H1 (cell line): ENCODE data around the gene ADGRB2. TPM values are rescaled to one million over a fixed set of nuclear protein-coding genes. Genes with fewer than 3 reads are reported as not detected.

ENCODE experiments used
- CTCF ChIA-PET: fragments of 300-600 bp; sonication (Branson Sonifier 250); formaldehyde crosslinking; loops from one replicate; lab custom pipeline; 2021; ENCODE audit not compliant: partially characterized antibody; lab: Charles Lee
- POLR2A ChIA-PET: fragments of 300-600 bp; sonication (Branson Sonifier 250); formaldehyde crosslinking; loops from one replicate; lab custom pipeline; 2021; ENCODE audit warnings: inconsistent platforms; ENCODE audit not compliant: partially characterized antibody; lab: Charles Lee
- DNase-seq, 2 experiments: peaks; one replicate each; pipeline versions ENCODE4 v3.0.0 to v3.0.0-alpha.2; 2010 to 2022; ENCODE audit warnings: low spot score in 2 of 2, low read depth in 1 of 2, mixed read lengths in 1 of 2
- FAIRE-seq: peaks from 2 replicates; lab custom pipeline; 2011; peaks lifted over from hg19 to GRCh38; lab: Jason Lieb, UNC
- H2AFZ ChIP-seq: 2 replicates; pipeline ENCODE4 v1.8.1; 2012; ENCODE audit warnings: low read length, inconsistent platforms
- H2AK5ac ChIP-seq: 2 replicates; pipeline ENCODE4 v1.6.1; 2013; ENCODE audit warnings: low read depth, low read length
- H2BK120ac ChIP-seq: replicated peaks from 2 replicates; pipeline ENCODE3; 2013; ENCODE audit warnings: low read depth, low read length, inconsistent platforms
- H2BK12ac ChIP-seq: 2 replicates; pipeline ENCODE4 v1.6.1; 2013; ENCODE audit warnings: low read depth, low read length
- H2BK15ac ChIP-seq: 2 replicates; pipeline ENCODE4 v1.6.1; 2013; ENCODE audit warnings: low read length
- H2BK20ac ChIP-seq: 2 replicates; pipeline ENCODE4 v1.6.1; 2013; ENCODE audit warnings: low read length
- H2BK5ac ChIP-seq: 2 replicates; pipeline ENCODE4 v1.6.1; 2013; ENCODE audit warnings: low read depth, low read length
- H3K14ac ChIP-seq: 2 replicates; pipeline ENCODE4 v1.6.1; 2013; ENCODE audit warnings: inconsistent platforms; ENCODE audit not compliant: insufficient read length
- H3K18ac ChIP-seq: 2 replicates; pipeline ENCODE4 v1.6.1; 2013; ENCODE audit warnings: low read length; ENCODE audit errors: extremely low read depth
- H3K23ac ChIP-seq: 2 replicates; pipeline ENCODE4 v1.6.1; 2013; ENCODE audit warnings: inconsistent platforms; ENCODE audit not compliant: insufficient read length
- H3K23me2 ChIP-seq: 2 replicates; pipeline ENCODE4 v1.6.1; 2013; ENCODE audit warnings: low read depth, low read length
- H3K27ac ChIP-seq: 2 replicates; pipeline ENCODE4 v1.6.1; 2011; ENCODE audit warnings: low read depth, low read length, inconsistent platforms
- H3K27me3 ChIP-seq, 4 experiments: replicated peaks in 1 of 4; 1 replicate in 1 of 4; 2 replicates in 3 of 4; pipeline versions ENCODE4 v1.6.1 to v1.8.1; 2011 to 2013; ENCODE audit warnings: low read length in 3 of 4, mild to moderate bottlenecking in 3 of 4, inconsistent platforms in 2 of 4, mixed read lengths in 2 of 4, moderate library complexity in 1 of 4; ENCODE audit not compliant: control insufficient read depth in 3 of 4, insufficient read depth in 3 of 4; ENCODE audit errors: extremely low read depth in 1 of 4
- H3K36me3 ChIP-seq, 4 experiments: 2 replicates each; pipeline versions ENCODE4 v1.6.1 to v1.8.1; 2011 to 2013; ENCODE audit warnings: mild to moderate bottlenecking in 4 of 4, low read length in 3 of 4, moderate library complexity in 2 of 4, control low read depth in 1 of 4, inconsistent platforms in 1 of 4; ENCODE audit not compliant: insufficient read depth in 4 of 4, control insufficient read depth in 2 of 4
- H3K4ac ChIP-seq: replicated peaks from 2 replicates; pipeline ENCODE3; 2013; ENCODE audit warnings: low read length, low read depth, mixed read lengths, inconsistent platforms; ENCODE audit not compliant: insufficient read length
- H3K4me1 ChIP-seq, 4 experiments: replicated peaks in 1 of 4; 1 replicate in 1 of 4; 2 replicates in 3 of 4; pipeline versions ENCODE4 v1.6.1 to v1.8.1; 2011 to 2013; ENCODE audit warnings: low read length in 3 of 4, inconsistent platforms in 2 of 4, mixed read lengths in 1 of 4; ENCODE audit not compliant: insufficient read depth in 4 of 4, control insufficient read depth in 3 of 4
- H3K4me2 ChIP-seq, 2 experiments: 2 replicates each; pipeline versions ENCODE4 v1.6.1 to v1.8.1; 2011 to 2013; ENCODE audit warnings: low read depth in 2 of 2, low read length in 2 of 2, control low read depth in 1 of 2, inconsistent platforms in 1 of 2, mild to moderate bottlenecking in 1 of 2; ENCODE audit not compliant: insufficient read depth in 1 of 2
- H3K4me3 ChIP-seq, 4 experiments: fragments of 200-600, 300-600 bp in 1 of 4; sonication (generic), shearing (Covaris generic), sonication (Bioruptor Twin) in 1 of 4; 2 replicates each; pipeline versions ENCODE4 v1.5.1 to v1.8.1; 2011 to 2016; ENCODE audit warnings: low read length in 4 of 4, low read depth in 3 of 4, control low read depth in 2 of 4, inconsistent platforms in 2 of 4, mild to moderate bottlenecking in 2 of 4, mixed read lengths in 1 of 4, moderate library complexity in 1 of 4; ENCODE audit not compliant: insufficient read depth in 2 of 4; ENCODE audit errors: extremely low read depth in 1 of 4
- H3K56ac ChIP-seq: replicated peaks from 2 replicates; pipeline ENCODE3; 2013; ENCODE audit warnings: low read depth, mild to moderate bottlenecking, mixed read lengths, low read length, inconsistent platforms; ENCODE audit not compliant: insufficient read length
- H3K79me1 ChIP-seq: 2 replicates; pipeline ENCODE4 v1.6.1; 2013; ENCODE audit warnings: low read depth, low read length, control low read depth
- H3K79me2 ChIP-seq, 2 experiments: 2 replicates each; pipeline versions ENCODE4 v1.6.1 to v1.8.1; 2012 to 2013; ENCODE audit warnings: low read length in 2 of 2, mild to moderate bottlenecking in 2 of 2, inconsistent platforms in 1 of 2; ENCODE audit not compliant: insufficient read depth in 2 of 2, control insufficient read depth in 1 of 2
- H3K9ac ChIP-seq, 4 experiments: replicated peaks in 1 of 4; 1 replicate in 1 of 4; 2 replicates in 3 of 4; pipeline versions ENCODE4 v1.6.1 to v1.8.1; 2011 to 2013; ENCODE audit warnings: low read depth in 3 of 4, low read length in 3 of 4, control low read depth in 2 of 4, mild to moderate bottlenecking in 2 of 4, moderate library complexity in 2 of 4, inconsistent platforms in 1 of 4; ENCODE audit errors: extremely low read depth in 1 of 4
- H3K9me3 ChIP-seq, 2 experiments: 2 replicates each; pipeline versions ENCODE4 v1.6.1 to v1.8.1; 2012 to 2013; ENCODE audit warnings: mild to moderate bottlenecking in 2 of 2, moderate library complexity in 2 of 2, control low read depth in 1 of 2, inconsistent platforms in 1 of 2, low read depth in 1 of 2, low read length in 1 of 2, mixed read lengths in 1 of 2; ENCODE audit not compliant: insufficient read depth in 2 of 2
- H4K20me1 ChIP-seq, 2 experiments: replicated peaks in 1 of 2; 2 replicates each; pipeline versions ENCODE3 to v1.8.1; 2011 to 2013; ENCODE audit warnings: inconsistent platforms in 2 of 2, low read length in 2 of 2, mild to moderate bottlenecking in 1 of 2; ENCODE audit not compliant: insufficient read depth in 2 of 2, control insufficient read depth in 1 of 2
- H4K5ac ChIP-seq: 2 replicates; pipeline ENCODE4 v1.6.1; 2013; ENCODE audit warnings: low read length, low read depth, mixed read lengths, inconsistent platforms; ENCODE audit not compliant: insufficient read length
- H4K8ac ChIP-seq: 2 replicates; pipeline ENCODE4 v1.8.0; 2013; ENCODE audit warnings: mild to moderate bottlenecking, moderate library complexity, low read length, inconsistent platforms; ENCODE audit not compliant: insufficient read depth; ENCODE audit errors: extremely low read depth
- H4K91ac ChIP-seq: replicated peaks from 2 replicates; pipeline ENCODE3; 2013; ENCODE audit warnings: low read length, mixed read lengths, inconsistent platforms; ENCODE audit not compliant: insufficient read length
- BACH1 ChIP-seq: IDR thresholded peaks from 2 replicates; pipeline ENCODE4 v1.6.1; 2012; ENCODE audit warnings: low read length, improper control_type of control experiment
- CEBPB ChIP-seq: IDR thresholded peaks from 2 replicates; pipeline ENCODE4 v1.6.1; 2012; ENCODE audit warnings: low read depth, low read length
- E2F6 ChIP-seq: IDR thresholded peaks from 2 replicates; pipeline ENCODE4 v1.6.1; 2012; ENCODE audit warnings: inconsistent platforms
- FOSL1 ChIP-seq: IDR thresholded peaks from 2 replicates; pipeline ENCODE4 v1.6.1; 2011; ENCODE audit warnings: mild to moderate bottlenecking, low read depth, low read length, moderate library complexity; ENCODE audit not compliant: insufficient read depth
- MAX ChIP-seq: IDR thresholded peaks from 2 replicates; pipeline ENCODE4 v1.6.1; 2012; ENCODE audit warnings: inconsistent platforms
- RBBP5 ChIP-seq: IDR thresholded peaks from 2 replicates; pipeline ENCODE4 v1.7.1; 2012; ENCODE audit warnings: low read depth, mild to moderate bottlenecking, inconsistent platforms, low read length, moderate library complexity, borderline replicate concordance
- SP2 ChIP-seq: IDR thresholded peaks from 2 replicates; pipeline ENCODE4 v1.6.1; 2012; ENCODE audit warnings: mild to moderate bottlenecking, low read length, inconsistent platforms
- SUZ12 ChIP-seq: fragments of 200-600 bp; sonication (generic); IDR thresholded peaks from 2 replicates; pipeline ENCODE4 v1.6.1; 2012; ENCODE audit warnings: mild to moderate bottlenecking, inconsistent platforms, low read length, moderate library complexity, mixed read lengths
- TBP ChIP-seq: IDR thresholded peaks from 2 replicates; pipeline ENCODE4 v1.6.1; 2011; ENCODE audit warnings: low read depth, low read length, improper control_type of control experiment
- TEAD4 ChIP-seq: IDR thresholded peaks from 2 replicates; pipeline ENCODE4 v1.6.1; 2012; ENCODE audit warnings: low read depth, low read length, inconsistent platforms, mixed read lengths
- USF2 ChIP-seq: IDR thresholded peaks from 2 replicates; pipeline ENCODE4 v1.6.1; 2011; ENCODE audit warnings: low read length, improper control_type of control experiment
- WGBS, 2 experiments: shearing (Covaris generic) in 1 of 2; methylation state at CpG; one replicate each; pipeline versions ENCODE4 v1.1.6 to v1.1.7; 2013 to 2015; ENCODE audit warnings: low lambda C conversion rate in 2 of 2, mixed read lengths in 2 of 2, inconsistent platforms in 1 of 2, low coverage in 1 of 2, missing lambda C conversion rate in 1 of 2; ENCODE audit not compliant: insufficient replicate concordance in 2 of 2, insufficient coverage in 1 of 2, insufficient read length in 1 of 2; ENCODE audit errors: extremely low coverage in 1 of 2, missing lambda C conversion rate in 1 of 2; 5-methylcytosine and 5-hydroxymethylcytosine counted together
- polyA plus RNA-seq, 7 experiments: library from polyadenylated mRNA; depleted of rRNA in 3 of 7; stranded (reverse) in 5 of 7; unstranded in 2 of 7; fragments of >200 nt in 5 of 7; fragments of 200-250 nt in 2 of 7; gene quantifications; 1 replicate in 5 of 7; 2 replicates in 1 of 7; 4 replicates in 1 of 7; pipeline versions ENCODE4 v1.2.1 to v1.2.3, GENCODE V29; 2011 to 2013; ENCODE audit warnings: missing spikeins in 2 of 7, mixed read lengths in 2 of 7
- total RNA-seq: library from RNA; stranded (reverse); fragmentation: NEBNext Ultra II Directional; extraction: Animal tissue kit (Norgen Biotek cat#: 25700); gene quantifications from 2 replicates; pipeline ENCODE4 v1.2.1, GENCODE V29; 2021

ADGRB2 gene
- total and polyA plus RNA-seq, 2 of the 8 experiments (the other 6 are each of a cell fraction or from before 2014, with no cell fraction given): 15.6 to 26.2 TPM

GRCh38 chr1:31793586-31794285, 29.6 kb upstream of the ADGRB2 start:
- H3K56ac ChIP-seq: no peak overlapping the region
- H3K79me1 ChIP-seq: no peaks in the 10 kb centered on the region
- CTCF ChIA-PET: interaction anchor here (0.7 to 8.3 kb wide), 4 partner anchors 30 to 203 kb away, joined by 3 to 206 read pairs (median 42); partner anchors contain the start of gene ADGRB2
- H4K8ac ChIP-seq: peak overlapping the region; percentile 29; the same call in 1 of the 2 replicates
- H3K23ac ChIP-seq: no peak overlapping the region
- H3K4ac ChIP-seq: no peak overlapping the region
- H4K91ac ChIP-seq: no peak overlapping the region
- no peak overlapping the region for H3K9ac ChIP-seq
- H3K27ac ChIP-seq: no peak overlapping the region
- no peaks in the 10 kb centered on the region for H3K9me3 ChIP-seq
- H2BK15ac ChIP-seq: no peak overlapping the region
- no peak overlapping the region for H3K4me3 ChIP-seq
- 84% methylated on average over 9 of the region's 13 CpGs; no CpG with 5 or more reads in 1 of the 2 experiments for WGBS, 2 experiments
- no peak overlapping the region for H2BK120ac ChIP-seq
- H3K18ac ChIP-seq: no peak overlapping the region
- no peaks in the 10 kb centered on the region for H4K20me1 ChIP-seq
- no peak overlapping the region for H4K5ac ChIP-seq
- H2BK12ac ChIP-seq: no peak overlapping the region
- no peak for DNase-seq
- H2BK5ac ChIP-seq: no peak overlapping the region
- H2AFZ ChIP-seq: no peak overlapping the region
- no peak overlapping the region for H2AK5ac ChIP-seq
- peaks cover 0 to 3% (median 0%) of the 10 kb centered on the region in 4 experiments; a peak in 2 of 7 replicates for H3K27me3 ChIP-seq
- H3K23me2 ChIP-seq: peaks cover 3% of the 10 kb centered on the region; the same call in 1 of the 2 replicates
- H3K36me3 ChIP-seq: no peaks in the 10 kb centered on the region
- no peak overlapping the region for H3K4me2 ChIP-seq
- FAIRE-seq: no peak
- H3K4me1 ChIP-seq: peaks cover 3 to 10% (median 7%) of the 10 kb centered on the region in 4 experiments; a peak in 5 of 7 replicates
- POLR2A ChIA-PET: no interaction called here
- H2BK20ac ChIP-seq: no peak overlapping the region
- no peaks in the 10 kb centered on the region for H3K79me2 ChIP-seq
- H3K14ac ChIP-seq: no peak overlapping the region
- TF ChIP-seq TEAD4 (no peak), TBP (no peak), USF2 (no peak), FOSL1 (no peak), BACH1 (no peak), E2F6 (no peak), RBBP5 (no peak), CEBPB (no peak), SUZ12 (no peak), MAX (no peak), SP2 (no peak)
